AG04450 (cell line): ENCODE measurements around the gene IZUMO4. TPM values are rescaled to one million over a fixed set of nuclear protein-coding genes. Genes with fewer than 3 reads are reported as not detected.
"Not testable (repeated sequence)": the region's sequence is repeated elsewhere in the genome, so short reads cannot be mapped to it uniquely, and the experiment has no call there.

Experiments used
- CTCF ChIA-PET: fragments of 300-600, 350-600 bp; formaldehyde crosslinking; extraction: SDS; loops from one replicate; lab custom pipeline; 2022; ENCODE audit warnings: antibody characterized with exemption, inconsistent platforms; lab: Charles Lee
- POLR2A ChIA-PET: fragments of 350-600 bp; formaldehyde crosslinking; extraction: SDS; loops from one replicate; lab custom pipeline; 2021; ENCODE audit warnings: antibody characterized with exemption, inconsistent platforms; lab: Yijun Ruan, JAX
- DNase-seq: peaks from one replicate; pipeline ENCODE4 v3.0.0-alpha.2; 2011; ENCODE audit warnings: low read depth, low spot score
- H3K27ac ChIP-seq: one replicate; pipeline ENCODE4 v1.5.1; 2012; ENCODE audit warnings: low read depth, low read length, control low read depth
- H3K27me3 ChIP-seq: one replicate; pipeline ENCODE4 v1.6.0; 2012; ENCODE audit warnings: low read length; ENCODE audit not compliant: control insufficient read depth, insufficient read depth
- H3K4me3 ChIP-seq: 2 replicates; pipeline ENCODE4 v1.5.1; 2011; ENCODE audit warnings: mild to moderate bottlenecking, low read depth, low read length, control low read depth
- H3K9me3 ChIP-seq: 2 replicates; pipeline ENCODE4 v1.5.1; 2012; ENCODE audit warnings: low read length; ENCODE audit not compliant: control insufficient read depth, insufficient read depth
- polyA plus RNA-seq: library from polyadenylated mRNA; depleted of rRNA; stranded (reverse); fragments of >200 nt; gene quantifications from 2 replicates; pipeline ENCODE4 v1.2.3, GENCODE V29; 2011
- TF ChIP-seq, protein P1 (sequence below): IDR thresholded peaks from 2 replicates; pipeline ENCODE4 v1.5.1; 2011; ENCODE audit warnings: low read depth, low read length, control low read depth, inconsistent platforms

The IZUMO4 gene
- polyA plus RNA-seq, 1 experiment, result 0.56 TPM

DNA sequence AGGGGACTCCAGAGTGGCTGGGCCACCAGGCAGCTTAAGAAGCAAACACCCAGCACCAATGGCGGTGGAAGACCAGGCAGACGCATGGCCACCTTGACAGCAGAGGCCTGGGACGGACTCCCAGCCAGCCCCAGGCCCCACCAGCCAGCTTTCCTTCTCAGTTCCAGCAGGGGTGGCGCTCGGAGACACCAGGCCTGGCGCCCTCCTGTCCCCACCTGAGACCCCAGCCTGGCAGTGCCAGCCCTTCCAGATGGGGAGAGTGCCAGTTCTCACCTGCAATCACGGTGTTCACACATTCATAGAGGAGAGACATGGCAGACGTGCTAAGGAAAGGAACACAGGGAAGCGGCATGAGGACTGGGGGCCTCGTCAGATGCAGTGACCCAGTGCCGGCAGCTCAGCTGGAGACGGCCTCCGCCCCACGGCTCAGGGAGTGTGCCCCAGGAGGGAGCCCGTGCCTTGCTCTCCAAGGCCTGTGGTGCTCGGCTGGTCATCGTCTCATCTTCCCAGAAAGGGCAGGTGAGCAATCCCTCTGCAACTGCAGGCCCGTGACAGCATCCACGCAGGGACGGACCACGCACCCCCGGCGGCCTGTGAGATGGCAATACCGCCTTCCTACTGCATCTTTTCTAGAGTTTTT lies 30.3 kb downstream of the IZUMO4 start:
- Histone ChIP-seq H3K4me3 (no peak overlapping the region), H3K27ac (no peak overlapping the region), H3K27me3 (no peaks in the 10 kb centered on the region), H3K9me3 (no peaks in the 10 kb centered on the region; the same call in 1 of the 2 replicates)
- ChIA-PET POLR2A (no interaction called here), CTCF (no interaction called here)
- TF ChIP-seq, protein P1, sequence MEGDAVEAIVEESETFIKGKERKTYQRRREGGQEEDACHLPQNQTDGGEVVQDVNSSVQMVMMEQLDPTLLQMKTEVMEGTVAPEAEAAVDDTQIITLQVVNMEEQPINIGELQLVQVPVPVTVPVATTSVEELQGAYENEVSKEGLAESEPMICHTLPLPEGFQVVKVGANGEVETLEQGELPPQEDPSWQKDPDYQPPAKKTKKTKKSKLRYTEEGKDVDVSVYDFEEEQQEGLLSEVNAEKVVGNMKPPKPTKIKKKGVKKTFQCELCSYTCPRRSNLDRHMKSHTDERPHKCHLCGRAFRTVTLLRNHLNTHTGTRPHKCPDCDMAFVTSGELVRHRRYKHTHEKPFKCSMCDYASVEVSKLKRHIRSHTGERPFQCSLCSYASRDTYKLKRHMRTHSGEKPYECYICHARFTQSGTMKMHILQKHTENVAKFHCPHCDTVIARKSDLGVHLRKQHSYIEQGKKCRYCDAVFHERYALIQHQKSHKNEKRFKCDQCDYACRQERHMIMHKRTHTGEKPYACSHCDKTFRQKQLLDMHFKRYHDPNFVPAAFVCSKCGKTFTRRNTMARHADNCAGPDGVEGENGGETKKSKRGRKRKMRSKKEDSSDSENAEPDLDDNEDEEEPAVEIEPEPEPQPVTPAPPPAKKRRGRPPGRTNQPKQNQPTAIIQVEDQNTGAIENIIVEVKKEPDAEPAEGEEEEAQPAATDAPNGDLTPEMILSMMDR, result no peak
- DNase-seq, result no peak

DNA sequence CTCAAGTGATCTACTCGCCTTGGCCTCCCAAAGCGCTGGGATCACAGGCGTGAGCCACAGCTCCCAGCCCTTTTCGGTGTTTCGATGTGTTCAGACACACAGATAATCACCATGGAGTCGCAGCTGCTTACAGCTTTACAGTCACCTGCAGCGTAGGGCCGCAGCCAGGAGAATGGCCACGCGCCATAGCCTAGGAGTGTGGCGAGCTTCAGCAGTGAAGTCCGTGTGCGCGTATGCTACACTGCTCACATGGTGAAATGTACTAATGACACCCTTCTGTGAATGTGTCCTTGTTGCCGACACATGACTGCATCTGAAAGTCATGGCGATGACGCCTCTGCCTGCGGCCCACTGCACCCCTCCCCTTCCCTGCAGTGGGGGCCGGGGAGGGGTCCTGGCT lies 31.0 kb downstream of the IZUMO4 start:
- POLR2A ChIA-PET, result no interaction called here
- H3K4me3 ChIP-seq, result no peak overlapping the region
- no peak overlapping the region for H3K27ac ChIP-seq
- CTCF ChIA-PET, result no interaction called here
- TF ChIP-seq, protein P1, result no peak
- DNase-seq, result no peak
- peaks cover 3% of the 10 kb centered on the region; the same call in 1 of the 2 replicates for H3K9me3 ChIP-seq
- H3K27me3 ChIP-seq, result no peaks in the 10 kb centered on the region

- H3K9me3 ChIP-seq, DNase-seq, H3K27ac ChIP-seq, CTCF ChIA-PET, POLR2A ChIA-PET, H3K27me3 ChIP-seq, H3K4me3 ChIP-seq: not testable (repeated sequence)
Observed at GRCh38 chr19:2128252-2128651, 31.5 kb downstream of the IZUMO4 start.

- Histone ChIP-seq H3K27ac (no peak overlapping the region), H3K4me3 (no peak overlapping the region), H3K27me3 (no peaks in the 10 kb centered on the region), H3K9me3 (peaks cover 3% of the 10 kb centered on the region; the same call in 1 of the 2 replicates)
- no peak for DNase-seq
- CTCF ChIA-PET, result no interaction called here
- TF ChIP-seq, protein P1, result no peak
- POLR2A ChIA-PET, result no interaction called here
Observed at GRCh38 chr19:2129022-2129421, 32.3 kb downstream of the IZUMO4 start.

- Histone ChIP-seq H3K9me3 (peaks cover 3% of the 10 kb centered on the region; the same call in 1 of the 2 replicates), H3K27ac (no peak overlapping the region), H3K4me3 (no peak overlapping the region), H3K27me3 (no peaks in the 10 kb centered on the region)
- CTCF ChIA-PET, result no interaction called here
- TF ChIP-seq, protein P1, result no peak
- POLR2A ChIA-PET, result no interaction called here
- no peak for DNase-seq
Observed at GRCh38 chr19:2129486-2129885, 32.8 kb downstream of the IZUMO4 start.
